Prostate gland (tissue), 2 donors: ENCODE data around the gene ITSN1. TPM values are rescaled to one million over a fixed set of nuclear protein-coding genes. Genes with fewer than 3 reads are reported as not detected.

ENCODE experiments used
- DNase-seq: peaks from one replicate; pipeline ENCODE4 v3.0.0-alpha.2; 2019; ENCODE audit warnings: low spot score
- H3K27ac ChIP-seq, 2 donors: fragments of 200-600 bp; sonication (generic); 2 replicates each; pipeline ENCODE4 v1.5.1; 2017 to 2019
- H3K27me3 ChIP-seq: fragments of 200-600 bp; sonication (generic); replicated peaks from 2 replicates; pipeline ENCODE4 v1.5.1; 2019; ENCODE audit not compliant: insufficient read depth
- H3K36me3 ChIP-seq, 2 donors: fragments of 200-600 bp; sonication (generic); 1 replicate in 1 of 2; 2 replicates in 1 of 2; pipeline versions ENCODE4 v1.5.1 to v1.8.1; 2017 to 2019
- H3K4me1 ChIP-seq: fragments of 200-600 bp; sonication (generic); replicated peaks from 2 replicates; pipeline ENCODE4 v1.5.1; 2019
- H3K4me3 ChIP-seq, 2 donors: fragments of 200-600 bp; sonication (generic); 2 replicates each; pipeline ENCODE4 v1.5.1; 2017 to 2019
- H3K9me3 ChIP-seq: fragments of 200-600 bp; sonication (generic); 2 replicates; pipeline ENCODE4 v1.5.1; 2017
- POLR2A ChIP-seq: fragments of 450-650 bp; IDR thresholded peaks from one replicate; pipeline ENCODE4 v1.6.1; 2016; ENCODE audit warnings: antibody characterized with exemption, mild to moderate bottlenecking
- POLR2AphosphoS5 ChIP-seq: sonication (generic); formaldehyde crosslinking; IDR thresholded peaks from one replicate; pipeline ENCODE4 v1.6.1; 2017; ENCODE audit warnings: antibody characterized with exemption
- WGBS: methylation state at CpG from one replicate; pipeline ENCODE4 v1.1.5; 2018; 5-methylcytosine and 5-hydroxymethylcytosine counted together
- intact Hi-C: fragments of 100-400 bp; cut with DNase I; formaldehyde crosslinking; loops from one replicate; pipeline ENCODE4 v1.14.2; 2022
- total RNA-seq, 2 donors: library from RNA; depleted of rRNA; stranded (reverse); fragments of >200 nt; gene quantifications; one replicate each; pipeline ENCODE4 v1.1.0, GENCODE V29; 2016
- TF ChIP-seq, protein P1 (sequence below), 4 experiments: fragments of 200-600 bp in 2 of 4; fragments of 450-650 bp in 2 of 4; sonication (generic) in 2 of 4; IDR thresholded peaks; 1 replicate in 3 of 4; 2 replicates in 1 of 4; pipeline ENCODE4 v1.5.1; 2016 to 2019; ENCODE audit warnings: antibody characterized with exemption in 4 of 4, mild to moderate bottlenecking in 2 of 4, moderate library complexity in 2 of 4

The ITSN1 gene
- total RNA-seq, 2 donors from 2014 or later: 14.8 to 44.9 TPM

- Histone ChIP-seq H3K27me3 (no peaks in the 10 kb centered on the region), H3K9me3 (no peaks in the 10 kb centered on the region), H3K4me3 (no peak overlapping the region), H3K27ac (peak overlapping the region in 1 of 2 donors; percentile 88), H3K4me1 (no peaks in the 10 kb centered on the region), H3K36me3 (no peaks in the 10 kb centered on the region)
- DNase-seq: no peak
- TF ChIP-seq, protein P1, sequence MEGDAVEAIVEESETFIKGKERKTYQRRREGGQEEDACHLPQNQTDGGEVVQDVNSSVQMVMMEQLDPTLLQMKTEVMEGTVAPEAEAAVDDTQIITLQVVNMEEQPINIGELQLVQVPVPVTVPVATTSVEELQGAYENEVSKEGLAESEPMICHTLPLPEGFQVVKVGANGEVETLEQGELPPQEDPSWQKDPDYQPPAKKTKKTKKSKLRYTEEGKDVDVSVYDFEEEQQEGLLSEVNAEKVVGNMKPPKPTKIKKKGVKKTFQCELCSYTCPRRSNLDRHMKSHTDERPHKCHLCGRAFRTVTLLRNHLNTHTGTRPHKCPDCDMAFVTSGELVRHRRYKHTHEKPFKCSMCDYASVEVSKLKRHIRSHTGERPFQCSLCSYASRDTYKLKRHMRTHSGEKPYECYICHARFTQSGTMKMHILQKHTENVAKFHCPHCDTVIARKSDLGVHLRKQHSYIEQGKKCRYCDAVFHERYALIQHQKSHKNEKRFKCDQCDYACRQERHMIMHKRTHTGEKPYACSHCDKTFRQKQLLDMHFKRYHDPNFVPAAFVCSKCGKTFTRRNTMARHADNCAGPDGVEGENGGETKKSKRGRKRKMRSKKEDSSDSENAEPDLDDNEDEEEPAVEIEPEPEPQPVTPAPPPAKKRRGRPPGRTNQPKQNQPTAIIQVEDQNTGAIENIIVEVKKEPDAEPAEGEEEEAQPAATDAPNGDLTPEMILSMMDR (IDR thresholded peaks at IDR 0.05): no peak
- TF ChIP-seq POLR2AphosphoS5: no peak
- no peak for TF ChIP-seq POLR2A
- WGBS: 61% methylated on average over 11 of the region's 11 CpGs
- intact Hi-C loops: loop anchor here (5.0 to 10.0 kb wide), 2 partner anchors 180 to 872 kb away; partner anchors contain the start of gene PAXBP1
Observed at GRCh38 chr21:33644383-33645074, 2.2 kb downstream of the ITSN1 start.

DNA sequence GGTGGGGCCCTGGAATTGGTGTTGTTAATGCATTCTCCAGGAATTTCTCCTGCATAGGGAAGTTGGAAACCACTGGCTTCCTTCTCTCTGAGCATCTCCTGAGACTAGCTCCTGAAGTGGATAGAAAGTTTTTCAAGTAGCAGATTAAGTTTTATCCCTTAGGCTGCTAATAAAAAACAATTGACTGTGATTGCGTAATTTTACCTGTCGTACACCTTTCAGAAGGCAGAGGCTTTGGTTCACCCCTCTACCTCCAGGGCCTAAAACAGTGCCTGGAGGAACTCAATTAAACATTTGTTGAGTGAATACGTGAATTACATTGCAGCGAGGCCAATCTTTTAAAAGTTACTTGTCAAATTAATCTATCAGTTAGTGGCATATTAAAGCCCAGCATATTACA lies 3.4 kb downstream of the ITSN1 start:
- Histone ChIP-seq H3K4me3 (no peak overlapping the region), H3K4me1 (no peaks in the 10 kb centered on the region), H3K27ac (no peak overlapping the region), H3K9me3 (no peaks in the 10 kb centered on the region), H3K27me3 (no peaks in the 10 kb centered on the region), H3K36me3 (no peaks in the 10 kb centered on the region)
- DNase-seq: no peak
- intact Hi-C loops: loop anchor here (10.0 kb wide), 1 partner anchor 179 kb away; no protein-coding TSS in a partner anchor
- TF ChIP-seq, protein P1 (IDR thresholded peaks at IDR 0.05): no peak
- TF ChIP-seq POLR2A (no peak), POLR2AphosphoS5 (no peak)
- 82% methylated on average over 4 of the region's 4 CpGs for WGBS

GRCh38 chr21:33647587-33647986 lies 5.3 kb downstream of the ITSN1 start:
- DNase-seq: no peak
- TF ChIP-seq POLR2A (no peak), POLR2AphosphoS5 (no peak)
- TF ChIP-seq, protein P1 (IDR thresholded peaks at IDR 0.05): no peak
- Histone ChIP-seq H3K27me3 (no peaks in the 10 kb centered on the region), H3K9me3 (no peaks in the 10 kb centered on the region), H3K27ac (no peak overlapping the region), H3K4me3 (no peak overlapping the region), H3K36me3 (no peaks in the 10 kb centered on the region), H3K4me1 (no peaks in the 10 kb centered on the region)
- intact Hi-C loops: loop anchor here (10.0 kb wide), 1 partner anchor 177 kb away; no protein-coding TSS in a partner anchor
- 56% methylated on average over 3 of the region's 3 CpGs for WGBS

DNA sequence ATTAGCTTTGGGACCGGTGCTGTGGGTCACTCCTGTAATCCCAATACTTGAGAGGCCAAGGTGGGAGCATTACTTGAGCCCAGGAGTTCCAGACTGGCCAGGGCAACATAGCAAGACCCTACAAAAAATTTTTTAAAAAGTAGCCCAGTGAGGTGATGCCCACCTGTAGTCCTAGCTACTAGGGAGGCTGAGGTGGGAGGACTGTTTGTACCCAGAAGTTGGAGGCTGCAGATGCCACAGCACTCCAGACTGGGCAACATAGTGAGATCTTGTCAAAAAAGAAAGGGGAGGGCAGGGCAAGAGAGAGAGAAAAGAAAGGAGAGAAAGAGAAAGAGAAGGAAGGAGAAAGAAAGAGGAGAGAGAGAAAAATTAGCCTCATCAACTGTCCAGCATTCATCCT lies 6.3 kb downstream of the ITSN1 start:
- no peak for TF ChIP-seq POLR2AphosphoS5
- TF ChIP-seq, protein P1 (IDR thresholded peaks at IDR 0.05): no peak
- no peak for TF ChIP-seq POLR2A
- intact Hi-C loops: loop anchor here (10.0 kb wide), 1 partner anchor 176 kb away; no protein-coding TSS in a partner anchor
- Histone ChIP-seq H3K27ac (no peak overlapping the region), H3K4me1 (no peaks in the 10 kb centered on the region), H3K36me3 (no peaks in the 10 kb centered on the region), H3K27me3 (no peaks in the 10 kb centered on the region), H3K9me3 (no peaks in the 10 kb centered on the region), H3K4me3 (no peak overlapping the region)
- 88% methylated on average over 1 of the region's 1 CpG for WGBS
- DNase-seq: no peak

- DNase-seq: no peak
- 70% methylated on average over 7 of the region's 7 CpGs for WGBS
- no peaks in the 10 kb centered on the region for H3K27me3 ChIP-seq
- H3K27ac ChIP-seq: no peak overlapping the region
- no peak for TF ChIP-seq POLR2A
- TF ChIP-seq, protein P1 (IDR thresholded peaks at IDR 0.05): no peak
- no peak for TF ChIP-seq POLR2AphosphoS5
- intact Hi-C loops: no loop called here
- no peak overlapping the region for H3K4me3 ChIP-seq
- no peaks in the 10 kb centered on the region for H3K36me3 ChIP-seq
- H3K4me1 ChIP-seq: no peaks in the 10 kb centered on the region
- no peaks in the 10 kb centered on the region for H3K9me3 ChIP-seq
Observed at GRCh38 chr21:33650230-33650629, 7.9 kb downstream of the ITSN1 start.
